K562 (cell line): ENCODE results near the gene TMPRSS5. TPM values are rescaled to one million over a fixed set of nuclear protein-coding genes. Genes with fewer than 3 reads are reported as not detected.

ENCODE experiments used
- ATAC-seq: fragments of 200-7000 bp; cut with Tn5 transposase; 3 replicates; pipeline ENCODE4 v1.9.1; 2020; ENCODE audit warnings: moderate library complexity
- BruUV-seq: library from RNA; stranded (reverse); fragments of 400-500 nt; replicated peaks from 2 replicates; lab custom pipeline; 2021; lab: Mats Ljungman, UMichigan
- CTCF ChIA-PET: fragments of 300-600 bp; formaldehyde crosslinking; extraction: SDS; loops from one replicate; lab custom pipeline; 2021; ENCODE audit warnings: low intra/inter-chr PET ratio; lab: Yijun Ruan, JAX
- POLR2A ChIA-PET: fragments of 300-600, 350-650 bp; sonication (Branson Sonifier 250); formaldehyde crosslinking; extraction: SDS; loops from one replicate; lab custom pipeline; 2021; ENCODE audit warnings: antibody characterized with exemption, inconsistent platforms; lab: Yijun Ruan, JAX
- DNase-seq, 4 experiments: peaks; one replicate each; pipeline versions ENCODE4 v3.0.0 to v3.0.0-alpha.2; 2011 to 2018; ENCODE audit warnings: low spot score in 3 of 4, mixed read lengths in 3 of 4; ENCODE audit errors: extremely low read depth in 1 of 4
- FAIRE-seq: peaks from 2 replicates; lab custom pipeline; 2011; peaks lifted over from hg19 to GRCh38; lab: Jason Lieb, UNC
- H2AFZ ChIP-seq: 2 replicates; pipeline ENCODE4 v1.6.0; 2011; ENCODE audit warnings: low read depth, low read length, control low read depth, inconsistent platforms
- H3K27ac ChIP-seq: fragments of 200-600 bp; 3 replicates; pipeline ENCODE4 v1.8.0; 2011; ENCODE audit warnings: low read depth, mild to moderate bottlenecking, control low read depth, inconsistent platforms, low read length, moderate library complexity, mixed read lengths; ENCODE audit errors: extremely low read depth
- H3K27me3 ChIP-seq, 2 experiments: fragments of 300-600 bp in 1 of 2; 2 replicates in 1 of 2; 3 replicates in 1 of 2; pipeline versions ENCODE4 v1.6.0 to v1.8.0; 2011; ENCODE audit warnings: inconsistent platforms in 2 of 2, low read length in 2 of 2, mild to moderate bottlenecking in 1 of 2, mixed read lengths in 1 of 2, moderate library complexity in 1 of 2; ENCODE audit not compliant: control insufficient read depth in 2 of 2, insufficient read depth in 2 of 2
- H3K36me3 ChIP-seq: fragments of 300-600 bp; 3 replicates; pipeline ENCODE4 v1.8.0; 2011; ENCODE audit warnings: mild to moderate bottlenecking, low read length, inconsistent platforms; ENCODE audit not compliant: control insufficient read depth, insufficient read depth
- H3K4me1 ChIP-seq, 2 experiments: fragments of 200-600 bp in 1 of 2; replicated peaks in 1 of 2; 2 replicates in 1 of 2; 3 replicates in 1 of 2; pipeline versions ENCODE4 v1.5.1 to v1.8.0; 2011; ENCODE audit warnings: inconsistent platforms in 2 of 2, low read length in 2 of 2, mild to moderate bottlenecking in 1 of 2, mixed read lengths in 1 of 2, moderate library complexity in 1 of 2; ENCODE audit not compliant: control insufficient read depth in 2 of 2, insufficient read depth in 2 of 2
- H3K4me2 ChIP-seq: 2 replicates; pipeline ENCODE4 v1.6.1; 2011; ENCODE audit warnings: low read length, control low read depth, inconsistent platforms, mixed read lengths; ENCODE audit not compliant: insufficient read depth
- H3K4me3 ChIP-seq: fragments of 200-600 bp; sonication (generic), shearing (Covaris generic); 2 replicates; pipeline ENCODE4 v1.5.1; 2016; ENCODE audit warnings: control low read depth, inconsistent platforms
- H3K79me2 ChIP-seq: fragments of 200-600 bp; 3 replicates; pipeline ENCODE4 v1.8.0; 2011; ENCODE audit warnings: low read length, inconsistent platforms; ENCODE audit not compliant: control insufficient read depth, insufficient read depth
- H3K9ac ChIP-seq, 2 experiments: 2 replicates each; pipeline versions ENCODE4 v1.6.0 to v1.6.1; 2011; ENCODE audit warnings: low read depth in 2 of 2, low read length in 2 of 2, control low read depth in 1 of 2, inconsistent platforms in 1 of 2, mild to moderate bottlenecking in 1 of 2, mixed read lengths in 1 of 2; ENCODE audit not compliant: insufficient read depth in 1 of 2
- H3K9me1 ChIP-seq: one replicate; pipeline ENCODE4 v1.6.0; 2011; ENCODE audit warnings: inconsistent platforms, mild to moderate bottlenecking, low read length, moderate library complexity; ENCODE audit not compliant: control insufficient read depth, insufficient read depth
- H3K9me3 ChIP-seq: replicated peaks from 2 replicates; pipeline ENCODE4 v1.5.1; 2011; ENCODE audit warnings: low read depth, low read length, inconsistent platforms; ENCODE audit not compliant: control insufficient read depth, insufficient read depth
- H4K20me1 ChIP-seq: replicated peaks from 2 replicates; pipeline ENCODE4 v1.6.1; 2011; ENCODE audit warnings: low read length, inconsistent platforms, mixed read lengths; ENCODE audit not compliant: control insufficient read depth, insufficient read depth
- CAMTA2 ChIP-seq: fragments of 250-450 bp; sonication (Bioruptor Pico); conservative IDR thresholded peaks from 2 replicates; pipeline ENCODE4 v1.5.1; 2022
- FIP1L1 ChIP-seq: fragments of 200-400 bp; formaldehyde crosslinking; IDR thresholded peaks from 2 replicates; pipeline ENCODE4 v1.6.1; 2018; ENCODE audit warnings: mild to moderate bottlenecking, low read depth, low read length; ENCODE audit not compliant: poor library complexity, severe bottlenecking
- KHSRP ChIP-seq: fragments of 450-650 bp; IDR thresholded peaks from 2 replicates; pipeline ENCODE4 v1.6.1; 2017
- KLF10 ChIP-seq: fragments of 250-450 bp; sonication (Bioruptor Pico); IDR thresholded peaks from 2 replicates; pipeline ENCODE4 v1.6.1; 2021; ENCODE audit warnings: matching md5 sums
- L3MBTL2 ChIP-seq: fragments of 450-650 bp; IDR thresholded peaks from 2 replicates; pipeline ENCODE4 v1.6.1; 2016; ENCODE audit warnings: mild to moderate bottlenecking, moderate library complexity
- MTA2 ChIP-seq: fragments of 450-650 bp; IDR thresholded peaks from 2 replicates; pipeline ENCODE4 v1.6.1; 2016; ENCODE audit warnings: low read depth
- NRF1 ChIP-seq, 2 experiments: fragments of 450-650 bp; IDR thresholded peaks in 1 of 2; conservative IDR thresholded peaks in 1 of 2; 2 replicates each; pipeline ENCODE4 v1.6.1; 2014; ENCODE audit warnings: mild to moderate bottlenecking in 2 of 2
- SRSF3 ChIP-seq: fragments of 200-400 bp; formaldehyde crosslinking; IDR thresholded peaks from 2 replicates; pipeline ENCODE4 v1.6.1; 2016; ENCODE audit warnings: mild to moderate bottlenecking, low read length, moderate library complexity; ENCODE audit not compliant: insufficient read depth
- TSC22D4 ChIP-seq: fragments of 450-650 bp; IDR thresholded peaks from 2 replicates; pipeline ENCODE4 v1.6.1; 2016; ENCODE audit warnings: missing genetic modification characterization, missing biosample characterization, control low read depth
- ZNF311 ChIP-seq: fragments of 250-450 bp; sonication (Bioruptor Pico); IDR thresholded peaks from 2 replicates; pipeline ENCODE4 v1.4.0; 2020; ENCODE audit warnings: mild to moderate bottlenecking, moderate library complexity
- ZNF785 ChIP-seq: fragments of 250-450 bp; sonication (Bioruptor Pico); IDR thresholded peaks from 2 replicates; pipeline ENCODE4 v1.4.0; 2020; ENCODE audit warnings: mild to moderate bottlenecking
- WGBS: fragments of 100-300 bp; shearing (Covaris generic); methylation state at CpG from one replicate; pipeline ENCODE4 v1.1.6; 2016; ENCODE audit warnings: low coverage, mixed read lengths; ENCODE audit not compliant: insufficient coverage; ENCODE audit errors: missing lambda C conversion rate; 5-methylcytosine and 5-hydroxymethylcytosine counted together
- in situ Hi-C: fragments of 300-500 bp; cut with MboI; formaldehyde crosslinking; loops from 4 replicates; pipeline ENCODE4 v1.15.0; 2018; ENCODE audit warnings: inconsistent platforms, mixed read lengths
- intact Hi-C: fragments of 100-400 bp; cut with micrococcal nuclease; formaldehyde crosslinking; loops from 2 replicates; pipeline ENCODE4 v1.14.2; 2022
- polyA plus RNA-seq, 8 experiments: library from polyadenylated mRNA; depleted of rRNA in 4 of 8; stranded (reverse) in 5 of 8; unstranded in 3 of 8; fragments of >200 nt; fragmentation: Nextera tagmentation in 2 of 8; fragmentation: Illumina TruSeq in 1 of 8; extraction: Ambion mirVana in 2 of 8; extraction: Trizol in 1 of 8; gene quantifications; 2 replicates each; pipeline versions ENCODE4 v1.2.1 to v1.2.3, GENCODE V29; 2011 to 2014; ENCODE audit warnings: inconsistent platforms in 1 of 8, missing spikeins in 1 of 8
- total RNA-seq, 7 experiments: library from RNA; depleted of rRNA in 6 of 7; stranded (reverse); fragments of >200 nt in 6 of 7; fragmentation: Illumina TruSeq in 2 of 7; extraction: Trizol in 2 of 7; gene quantifications; 2 replicates each; pipeline versions ENCODE4 v1.2.1 to v1.2.3, GENCODE V29; 2011 to 2021; ENCODE audit warnings: low replicate concordance in 1 of 7
- TF ChIP-seq, protein P1 (sequence below), 2 experiments: IDR thresholded peaks; 2 replicates each; pipeline ENCODE4 v1.6.1; 2011; ENCODE audit warnings: borderline replicate concordance in 1 of 2, control low read depth in 1 of 2, low read depth in 1 of 2, low read length in 1 of 2, mild to moderate bottlenecking in 1 of 2, mixed read lengths in 1 of 2, moderate library complexity in 1 of 2; ENCODE audit not compliant: insufficient read depth in 1 of 2, insufficient read length in 1 of 2, poor library complexity in 1 of 2, severe bottlenecking in 1 of 2; ENCODE audit errors: extremely low read depth in 1 of 2
- TF ChIP-seq, protein P2 (sequence below), 2 experiments: fragments of 450-650 bp in 1 of 2; IDR thresholded peaks; 2 replicates each; pipeline ENCODE4 v1.6.1; 2011 to 2017; ENCODE audit warnings: low read depth in 2 of 2, antibody characterized with exemption in 1 of 2, borderline replicate concordance in 1 of 2, low read length in 1 of 2, mild to moderate bottlenecking in 1 of 2, mixed read lengths in 1 of 2; ENCODE audit not compliant: control insufficient read depth in 1 of 2
- TF ChIP-seq, protein P3 (sequence below): fragments of 250-450 bp; sonication (Bioruptor Pico); IDR thresholded peaks from 2 replicates; pipeline ENCODE4 v1.5.0; 2021

Gene TMPRSS5
- total and polyA plus RNA-seq, 9 of the 15 experiments (the other 6 are each of a cell fraction or from before 2014, with no cell fraction given), result 0.07 to 0.49 (median 0.17) TPM; not detected in 1

DNA sequence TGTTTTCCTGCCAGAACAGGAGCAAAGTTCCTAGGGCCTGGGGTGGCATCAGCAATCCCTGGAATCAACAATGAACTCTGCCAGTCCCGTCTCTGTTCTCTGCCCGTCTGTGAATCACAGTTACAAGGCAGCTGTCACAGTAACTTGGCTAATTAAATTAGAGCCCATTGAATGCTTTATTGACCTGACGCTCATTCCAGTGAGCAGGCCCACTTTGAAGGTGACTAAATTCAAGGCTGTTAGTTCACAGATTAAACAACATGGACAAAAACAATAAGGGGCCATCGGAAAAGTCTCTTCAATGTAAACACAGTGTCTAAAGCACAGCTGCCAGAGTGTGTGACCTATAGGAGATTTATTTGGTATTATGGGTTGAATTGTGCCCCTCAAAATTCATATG is 17.7 kb upstream of the TMPRSS5 start:
- Histone ChIP-seq H3K79me2 (no peaks in the 10 kb centered on the region), H3K4me3 (no peak overlapping the region), H2AFZ (no peak overlapping the region), H4K20me1 (no peaks in the 10 kb centered on the region), H3K9ac (no peak overlapping the region), H3K27me3 (no peaks in the 10 kb centered on the region), H3K36me3 (no peaks in the 10 kb centered on the region; the same call in 2 of the 3 replicates), H3K4me2 (no peak overlapping the region), H3K27ac (no peak overlapping the region), H3K9me3 (no peaks in the 10 kb centered on the region), H3K9me1 (no peaks in the 10 kb centered on the region), H3K4me1 (peaks cover 4 to 11% of the 10 kb centered on the region in 2 experiments; a peak in 4 of 5 replicates)
- DNase-seq (no peak), ATAC-seq (no peak), FAIRE-seq (no peak)
- ChIA-PET POLR2A (interaction anchor here (0.7 kb wide), 1 partner anchor 15 kb away, joined by 3 read pairs; no protein-coding TSS in a partner anchor), CTCF (interaction anchor here (0.5 to 2.2 kb wide), 2 partner anchors 134 to 418 kb away, joined by 4 to 7 read pairs; no protein-coding TSS in a partner anchor)
- intact Hi-C loops, result no loop called here
- no TSS peak for BruUV-seq
- 80% methylated on average over 4 of the region's 4 CpGs for WGBS
- in situ Hi-C loops, result no loop called here
- no peak for TF ChIP-seq TSC22D4 (tag)
- no peak for TF ChIP-seq CAMTA2 (CRISPR knock-in tag)
- TF ChIP-seq, protein P1, sequence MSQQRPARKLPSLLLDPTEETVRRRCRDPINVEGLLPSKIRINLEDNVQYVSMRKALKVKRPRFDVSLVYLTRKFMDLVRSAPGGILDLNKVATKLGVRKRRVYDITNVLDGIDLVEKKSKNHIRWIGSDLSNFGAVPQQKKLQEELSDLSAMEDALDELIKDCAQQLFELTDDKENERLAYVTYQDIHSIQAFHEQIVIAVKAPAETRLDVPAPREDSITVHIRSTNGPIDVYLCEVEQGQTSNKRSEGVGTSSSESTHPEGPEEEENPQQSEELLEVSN (IDR thresholded peaks at IDR 0.05; ENCODE audit: borderline replicate concordance in 1 of 2, extremely low read depth in 1 of 2, insufficient read depth in 1 of 2, insufficient read length in 1 of 2, low read depth in 1 of 2, low read length in 1 of 2, poor library complexity in 1 of 2, severe bottlenecking in 1 of 2), result no peak
- no peak for TF ChIP-seq ZNF311 (CRISPR knock-in tag)
- TF ChIP-seq, protein P2, sequence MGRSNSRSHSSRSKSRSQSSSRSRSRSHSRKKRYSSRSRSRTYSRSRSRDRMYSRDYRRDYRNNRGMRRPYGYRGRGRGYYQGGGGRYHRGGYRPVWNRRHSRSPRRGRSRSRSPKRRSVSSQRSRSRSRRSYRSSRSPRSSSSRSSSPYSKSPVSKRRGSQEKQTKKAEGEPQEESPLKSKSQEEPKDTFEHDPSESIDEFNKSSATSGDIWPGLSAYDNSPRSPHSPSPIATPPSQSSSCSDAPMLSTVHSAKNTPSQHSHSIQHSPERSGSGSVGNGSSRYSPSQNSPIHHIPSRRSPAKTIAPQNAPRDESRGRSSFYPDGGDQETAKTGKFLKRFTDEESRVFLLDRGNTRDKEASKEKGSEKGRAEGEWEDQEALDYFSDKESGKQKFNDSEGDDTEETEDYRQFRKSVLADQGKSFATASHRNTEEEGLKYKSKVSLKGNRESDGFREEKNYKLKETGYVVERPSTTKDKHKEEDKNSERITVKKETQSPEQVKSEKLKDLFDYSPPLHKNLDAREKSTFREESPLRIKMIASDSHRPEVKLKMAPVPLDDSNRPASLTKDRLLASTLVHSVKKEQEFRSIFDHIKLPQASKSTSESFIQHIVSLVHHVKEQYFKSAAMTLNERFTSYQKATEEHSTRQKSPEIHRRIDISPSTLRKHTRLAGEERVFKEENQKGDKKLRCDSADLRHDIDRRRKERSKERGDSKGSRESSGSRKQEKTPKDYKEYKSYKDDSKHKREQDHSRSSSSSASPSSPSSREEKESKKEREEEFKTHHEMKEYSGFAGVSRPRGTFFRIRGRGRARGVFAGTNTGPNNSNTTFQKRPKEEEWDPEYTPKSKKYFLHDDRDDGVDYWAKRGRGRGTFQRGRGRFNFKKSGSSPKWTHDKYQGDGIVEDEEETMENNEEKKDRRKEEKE (IDR thresholded peaks at IDR 0.05; ENCODE audit: borderline replicate concordance in 1 of 2, control insufficient read depth in 1 of 2, low read depth in 2 of 2, low read length in 1 of 2), result no peak
- no peak for TF ChIP-seq FIP1L1
- no peak for TF ChIP-seq ZNF785
- TF ChIP-seq KLF10 (CRISPR knock-in tag), result no peak
- no peak for TF ChIP-seq NRF1 (conservative IDR thresholded peaks at IDR 0.05 in 1 of 2, IDR thresholded peaks at IDR 0.05 in 1 of 2)
- no peak for TF ChIP-seq L3MBTL2
- TF ChIP-seq KHSRP, result no peak
- TF ChIP-seq, protein P3, sequence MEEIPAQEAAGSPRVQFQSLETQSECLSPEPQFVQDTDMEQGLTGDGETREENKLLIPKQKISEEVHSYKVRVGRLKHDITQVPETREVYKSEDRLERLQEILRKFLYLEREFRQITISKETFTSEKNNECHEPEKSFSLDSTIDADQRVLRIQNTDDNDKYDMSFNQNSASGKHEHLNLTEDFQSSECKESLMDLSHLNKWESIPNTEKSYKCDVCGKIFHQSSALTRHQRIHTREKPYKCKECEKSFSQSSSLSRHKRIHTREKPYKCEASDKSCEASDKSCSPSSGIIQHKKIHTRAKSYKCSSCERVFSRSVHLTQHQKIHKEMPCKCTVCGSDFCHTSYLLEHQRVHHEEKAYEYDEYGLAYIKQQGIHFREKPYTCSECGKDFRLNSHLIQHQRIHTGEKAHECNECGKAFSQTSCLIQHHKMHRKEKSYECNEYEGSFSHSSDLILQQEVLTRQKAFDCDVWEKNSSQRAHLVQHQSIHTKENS (CRISPR knock-in tag), result no peak
- no peak for TF ChIP-seq SRSF3
- TF ChIP-seq MTA2, result no peak
